H1 (cell line): ENCODE data around the gene SPRING1. TPM values are rescaled to one million over a fixed set of nuclear protein-coding genes. Genes with fewer than 3 reads are reported as not detected.

ENCODE experiments used
- CTCF ChIA-PET: fragments of 300-600 bp; sonication (Branson Sonifier 250); formaldehyde crosslinking; loops from one replicate; lab custom pipeline; 2021; ENCODE audit not compliant: partially characterized antibody; lab: Charles Lee
- POLR2A ChIA-PET: fragments of 300-600 bp; sonication (Branson Sonifier 250); formaldehyde crosslinking; loops from one replicate; lab custom pipeline; 2021; ENCODE audit warnings: inconsistent platforms; ENCODE audit not compliant: partially characterized antibody; lab: Charles Lee
- DNase-seq, 2 experiments: peaks; one replicate each; pipeline versions ENCODE4 v3.0.0 to v3.0.0-alpha.2; 2010 to 2022; ENCODE audit warnings: low spot score in 2 of 2, low read depth in 1 of 2, mixed read lengths in 1 of 2
- FAIRE-seq: peaks from 2 replicates; lab custom pipeline; 2011; peaks lifted over from hg19 to GRCh38; lab: Jason Lieb, UNC
- H2AFZ ChIP-seq: 2 replicates; pipeline ENCODE4 v1.8.1; 2012; ENCODE audit warnings: low read length, inconsistent platforms
- H2AK5ac ChIP-seq: 2 replicates; pipeline ENCODE4 v1.6.1; 2013; ENCODE audit warnings: low read depth, low read length
- H2BK120ac ChIP-seq: replicated peaks from 2 replicates; pipeline ENCODE3; 2013; ENCODE audit warnings: low read depth, low read length, inconsistent platforms
- H2BK12ac ChIP-seq: 2 replicates; pipeline ENCODE4 v1.6.1; 2013; ENCODE audit warnings: low read depth, low read length
- H2BK15ac ChIP-seq: 2 replicates; pipeline ENCODE4 v1.6.1; 2013; ENCODE audit warnings: low read length
- H2BK20ac ChIP-seq: 2 replicates; pipeline ENCODE4 v1.6.1; 2013; ENCODE audit warnings: low read length
- H2BK5ac ChIP-seq: 2 replicates; pipeline ENCODE4 v1.6.1; 2013; ENCODE audit warnings: low read depth, low read length
- H3K14ac ChIP-seq: 2 replicates; pipeline ENCODE4 v1.6.1; 2013; ENCODE audit warnings: inconsistent platforms; ENCODE audit not compliant: insufficient read length
- H3K18ac ChIP-seq: 2 replicates; pipeline ENCODE4 v1.6.1; 2013; ENCODE audit warnings: low read length; ENCODE audit errors: extremely low read depth
- H3K23ac ChIP-seq: 2 replicates; pipeline ENCODE4 v1.6.1; 2013; ENCODE audit warnings: inconsistent platforms; ENCODE audit not compliant: insufficient read length
- H3K23me2 ChIP-seq: 2 replicates; pipeline ENCODE4 v1.6.1; 2013; ENCODE audit warnings: low read depth, low read length
- H3K27ac ChIP-seq: 2 replicates; pipeline ENCODE4 v1.6.1; 2011; ENCODE audit warnings: low read depth, low read length, inconsistent platforms
- H3K27me3 ChIP-seq, 4 experiments: replicated peaks in 1 of 4; 1 replicate in 1 of 4; 2 replicates in 3 of 4; pipeline versions ENCODE4 v1.6.1 to v1.8.1; 2011 to 2013; ENCODE audit warnings: low read length in 3 of 4, mild to moderate bottlenecking in 3 of 4, inconsistent platforms in 2 of 4, mixed read lengths in 2 of 4, moderate library complexity in 1 of 4; ENCODE audit not compliant: control insufficient read depth in 3 of 4, insufficient read depth in 3 of 4; ENCODE audit errors: extremely low read depth in 1 of 4
- H3K36me3 ChIP-seq, 4 experiments: 2 replicates each; pipeline versions ENCODE4 v1.6.1 to v1.8.1; 2011 to 2013; ENCODE audit warnings: mild to moderate bottlenecking in 4 of 4, low read length in 3 of 4, moderate library complexity in 2 of 4, control low read depth in 1 of 4, inconsistent platforms in 1 of 4; ENCODE audit not compliant: insufficient read depth in 4 of 4, control insufficient read depth in 2 of 4
- H3K4ac ChIP-seq: replicated peaks from 2 replicates; pipeline ENCODE3; 2013; ENCODE audit warnings: low read length, low read depth, mixed read lengths, inconsistent platforms; ENCODE audit not compliant: insufficient read length
- H3K4me1 ChIP-seq, 4 experiments: replicated peaks in 1 of 4; 1 replicate in 1 of 4; 2 replicates in 3 of 4; pipeline versions ENCODE4 v1.6.1 to v1.8.1; 2011 to 2013; ENCODE audit warnings: low read length in 3 of 4, inconsistent platforms in 2 of 4, mixed read lengths in 1 of 4; ENCODE audit not compliant: insufficient read depth in 4 of 4, control insufficient read depth in 3 of 4
- H3K4me2 ChIP-seq, 2 experiments: 2 replicates each; pipeline versions ENCODE4 v1.6.1 to v1.8.1; 2011 to 2013; ENCODE audit warnings: low read depth in 2 of 2, low read length in 2 of 2, control low read depth in 1 of 2, inconsistent platforms in 1 of 2, mild to moderate bottlenecking in 1 of 2; ENCODE audit not compliant: insufficient read depth in 1 of 2
- H3K4me3 ChIP-seq, 4 experiments: fragments of 200-600, 300-600 bp in 1 of 4; sonication (generic), shearing (Covaris generic), sonication (Bioruptor Twin) in 1 of 4; 2 replicates each; pipeline versions ENCODE4 v1.5.1 to v1.8.1; 2011 to 2016; ENCODE audit warnings: low read length in 4 of 4, low read depth in 3 of 4, control low read depth in 2 of 4, inconsistent platforms in 2 of 4, mild to moderate bottlenecking in 2 of 4, mixed read lengths in 1 of 4, moderate library complexity in 1 of 4; ENCODE audit not compliant: insufficient read depth in 2 of 4; ENCODE audit errors: extremely low read depth in 1 of 4
- H3K56ac ChIP-seq: replicated peaks from 2 replicates; pipeline ENCODE3; 2013; ENCODE audit warnings: low read depth, mild to moderate bottlenecking, mixed read lengths, low read length, inconsistent platforms; ENCODE audit not compliant: insufficient read length
- H3K79me1 ChIP-seq: 2 replicates; pipeline ENCODE4 v1.6.1; 2013; ENCODE audit warnings: low read depth, low read length, control low read depth
- H3K79me2 ChIP-seq, 2 experiments: 2 replicates each; pipeline versions ENCODE4 v1.6.1 to v1.8.1; 2012 to 2013; ENCODE audit warnings: low read length in 2 of 2, mild to moderate bottlenecking in 2 of 2, inconsistent platforms in 1 of 2; ENCODE audit not compliant: insufficient read depth in 2 of 2, control insufficient read depth in 1 of 2
- H3K9ac ChIP-seq, 4 experiments: replicated peaks in 1 of 4; 1 replicate in 1 of 4; 2 replicates in 3 of 4; pipeline versions ENCODE4 v1.6.1 to v1.8.1; 2011 to 2013; ENCODE audit warnings: low read depth in 3 of 4, low read length in 3 of 4, control low read depth in 2 of 4, mild to moderate bottlenecking in 2 of 4, moderate library complexity in 2 of 4, inconsistent platforms in 1 of 4; ENCODE audit errors: extremely low read depth in 1 of 4
- H3K9me3 ChIP-seq, 2 experiments: 2 replicates each; pipeline versions ENCODE4 v1.6.1 to v1.8.1; 2012 to 2013; ENCODE audit warnings: mild to moderate bottlenecking in 2 of 2, moderate library complexity in 2 of 2, control low read depth in 1 of 2, inconsistent platforms in 1 of 2, low read depth in 1 of 2, low read length in 1 of 2, mixed read lengths in 1 of 2; ENCODE audit not compliant: insufficient read depth in 2 of 2
- H4K20me1 ChIP-seq, 2 experiments: replicated peaks in 1 of 2; 2 replicates each; pipeline versions ENCODE3 to v1.8.1; 2011 to 2013; ENCODE audit warnings: inconsistent platforms in 2 of 2, low read length in 2 of 2, mild to moderate bottlenecking in 1 of 2; ENCODE audit not compliant: insufficient read depth in 2 of 2, control insufficient read depth in 1 of 2
- H4K5ac ChIP-seq: 2 replicates; pipeline ENCODE4 v1.6.1; 2013; ENCODE audit warnings: low read length, low read depth, mixed read lengths, inconsistent platforms; ENCODE audit not compliant: insufficient read length
- H4K8ac ChIP-seq: 2 replicates; pipeline ENCODE4 v1.8.0; 2013; ENCODE audit warnings: mild to moderate bottlenecking, moderate library complexity, low read length, inconsistent platforms; ENCODE audit not compliant: insufficient read depth; ENCODE audit errors: extremely low read depth
- H4K91ac ChIP-seq: replicated peaks from 2 replicates; pipeline ENCODE3; 2013; ENCODE audit warnings: low read length, mixed read lengths, inconsistent platforms; ENCODE audit not compliant: insufficient read length
- ATF3 ChIP-seq: IDR thresholded peaks from 2 replicates; pipeline ENCODE4 v1.6.1; 2011; ENCODE audit warnings: low read depth, mild to moderate bottlenecking, low read length; ENCODE audit not compliant: insufficient read depth
- BRCA1 ChIP-seq: IDR thresholded peaks from 2 replicates; pipeline ENCODE4 v1.6.1; 2012; ENCODE audit warnings: low read depth, low read length, improper control_type of control experiment
- CBX5 ChIP-seq: fragments of 300-800, 300-1000 bp; sonication (generic); IDR thresholded peaks from 2 replicates; pipeline ENCODE4 v1.7.1; 2016; ENCODE audit warnings: antibody characterized with exemption, low read length, low read depth
- CBX8 ChIP-seq: fragments of 300-800, 300-1000 bp; sonication (generic); IDR thresholded peaks from 2 replicates; pipeline ENCODE4 v1.7.1; 2016; ENCODE audit warnings: low read depth, low read length, borderline replicate concordance
- CHD2 ChIP-seq: IDR thresholded peaks from 2 replicates; pipeline ENCODE4 v1.6.1; 2012; ENCODE audit warnings: low read length, improper control_type of control experiment
- FOSL1 ChIP-seq: IDR thresholded peaks from 2 replicates; pipeline ENCODE4 v1.6.1; 2011; ENCODE audit warnings: mild to moderate bottlenecking, low read depth, low read length, moderate library complexity; ENCODE audit not compliant: insufficient read depth
- JUND ChIP-seq: IDR thresholded peaks from 2 replicates; pipeline ENCODE4 v1.6.1; 2011; ENCODE audit warnings: mild to moderate bottlenecking, improper control_type of control experiment, low read length
- PHF8 ChIP-seq: fragments of 200-600 bp; sonication (generic); conservative IDR thresholded peaks from 2 replicates; pipeline ENCODE4 v1.7.1; 2012; ENCODE audit warnings: low read depth, mild to moderate bottlenecking, inconsistent platforms, low read length, moderate library complexity
- POLR2A ChIP-seq, 2 experiments: IDR thresholded peaks; 1 replicate in 1 of 2; 2 replicates in 1 of 2; pipeline ENCODE4 v1.6.1; 2011; ENCODE audit warnings: low read depth in 2 of 2, low read length in 2 of 2, mild to moderate bottlenecking in 2 of 2; ENCODE audit errors: control extremely low read depth in 1 of 2
- SIN3A ChIP-seq, 2 experiments: IDR thresholded peaks in 1 of 2; conservative IDR thresholded peaks in 1 of 2; 2 replicates each; pipeline ENCODE4 v1.6.1; 2011 to 2012; ENCODE audit warnings: low read length in 2 of 2, improper control_type of control experiment in 1 of 2, low read depth in 1 of 2, mild to moderate bottlenecking in 1 of 2
- SIRT6 ChIP-seq: IDR thresholded peaks from one replicate; pipeline ENCODE4 v1.7.1; 2012; ENCODE audit warnings: low read length, inconsistent platforms
- SRF ChIP-seq: IDR thresholded peaks from 2 replicates; pipeline ENCODE4 v1.6.1; 2011; ENCODE audit warnings: mild to moderate bottlenecking, low read depth, low read length, moderate library complexity
- SUZ12 ChIP-seq: fragments of 200-600 bp; sonication (generic); IDR thresholded peaks from 2 replicates; pipeline ENCODE4 v1.6.1; 2012; ENCODE audit warnings: mild to moderate bottlenecking, inconsistent platforms, low read length, moderate library complexity, mixed read lengths
- TAF7 ChIP-seq: optimal IDR thresholded peaks from 2 replicates; pipeline ENCODE3; 2011; ENCODE audit warnings: low read depth, mild to moderate bottlenecking, inconsistent platforms, low read length, moderate library complexity, borderline replicate concordance
- WGBS, 2 experiments: shearing (Covaris generic) in 1 of 2; methylation state at CpG; one replicate each; pipeline versions ENCODE4 v1.1.6 to v1.1.7; 2013 to 2015; ENCODE audit warnings: low lambda C conversion rate in 2 of 2, mixed read lengths in 2 of 2, inconsistent platforms in 1 of 2, low coverage in 1 of 2, missing lambda C conversion rate in 1 of 2; ENCODE audit not compliant: insufficient replicate concordance in 2 of 2, insufficient coverage in 1 of 2, insufficient read length in 1 of 2; ENCODE audit errors: extremely low coverage in 1 of 2, missing lambda C conversion rate in 1 of 2; 5-methylcytosine and 5-hydroxymethylcytosine counted together
- polyA plus RNA-seq, 7 experiments: library from polyadenylated mRNA; depleted of rRNA in 3 of 7; stranded (reverse) in 5 of 7; unstranded in 2 of 7; fragments of >200 nt in 5 of 7; fragments of 200-250 nt in 2 of 7; gene quantifications; 1 replicate in 5 of 7; 2 replicates in 1 of 7; 4 replicates in 1 of 7; pipeline versions ENCODE4 v1.2.1 to v1.2.3, GENCODE V29; 2011 to 2013; ENCODE audit warnings: missing spikeins in 2 of 7, mixed read lengths in 2 of 7
- total RNA-seq: library from RNA; stranded (reverse); fragmentation: NEBNext Ultra II Directional; extraction: Animal tissue kit (Norgen Biotek cat#: 25700); gene quantifications from 2 replicates; pipeline ENCODE4 v1.2.1, GENCODE V29; 2021

The SPRING1 gene
- total and polyA plus RNA-seq, 2 of the 8 experiments (the other 6 are each of a cell fraction or from before 2014, with no cell fraction given) = 14.3 to 46.5 TPM

GRCh38 chr12:116691205-116691604 is 46.7 kb downstream of the SPRING1 start:
- WGBS, 2 experiments = 86% methylated on average over 7 of the region's 7 CpGs; no CpG with 5 or more reads in 1 of the 2 experiments
- TF ChIP-seq ATF3 (no peak), POLR2A (IDR thresholded peaks at IDR 0.05; ENCODE audit: control extremely low read depth in 1 of 2, low read depth in 2 of 2, low read length in 2 of 2) (no peak), SUZ12 (no peak), SIRT6 (no peak), BRCA1 (no peak), FOSL1 (no peak), JUND (no peak), SRF (no peak), PHF8 (no peak), TAF7 (no peak), CBX5 (no peak), CHD2 (no peak), SIN3A (conservative IDR thresholded peaks at IDR 0.05 in 1 of 2, IDR thresholded peaks at IDR 0.05 in 1 of 2; ENCODE audit: low read depth in 1 of 2, low read length in 2 of 2) (no peak), CBX8 (no peak)

More at GRCh38 chr12:116691205-116691604, 46.7 kb downstream of the SPRING1 start:
- Histone ChIP-seq H3K36me3 (no peaks in the 10 kb centered on the region), H3K56ac (no peak overlapping the region), H4K91ac (no peak overlapping the region), H4K8ac (no peak overlapping the region), H3K4me3 (no peak overlapping the region), H2BK12ac (no peak overlapping the region), H3K23ac (no peak overlapping the region), H4K5ac (no peak overlapping the region), H3K79me2 (no peaks in the 10 kb centered on the region), H2BK5ac (no peak overlapping the region), H3K9me3 (no peaks in the 10 kb centered on the region), H3K9ac (no peak overlapping the region), H2BK15ac (no peak overlapping the region), H2AFZ (no peak overlapping the region), H3K27ac (no peak overlapping the region), H3K4me2 (no peak overlapping the region), H3K27me3 (peaks cover 0 to 10% (median 7%) of the 10 kb centered on the region in 4 experiments; a peak in 6 of 7 replicates), H4K20me1 (no peaks in the 10 kb centered on the region), H3K23me2 (0 out of 2 replicates have a peak, but pooled peaks cover 5% of the 10 kb centered on the region), H2BK120ac (no peak overlapping the region), H3K14ac (no peak overlapping the region), H3K4me1 (peaks cover 0 to 10% (median 4%) of the 10 kb centered on the region in 4 experiments; a peak in 5 of 7 replicates), H3K79me1 (no peaks in the 10 kb centered on the region), H2AK5ac (no peak overlapping the region), H3K4ac (no peak overlapping the region), H2BK20ac (no peak overlapping the region), H3K18ac (no peak overlapping the region)
- no peak for FAIRE-seq
- DNase-seq = no peak
- POLR2A ChIA-PET = interaction anchor here (0.5 kb wide), 1 partner anchor 444 kb away, joined by 4 read pairs; no protein-coding TSS in a partner anchor
- CTCF ChIA-PET = interaction anchor here (1.0 to 2.6 kb wide), 6 partner anchors 13 to 419 kb away, joined by 3 to 9 read pairs (median 6); no protein-coding TSS in a partner anchor
